Testis (tissue), 2 donors: ENCODE results near the gene CITED1.

ENCODE experiments used
- POLR2A ChIP-seq: fragments of 450-650 bp; IDR thresholded peaks from one replicate; pipeline ENCODE4 v1.6.1; 2017; ENCODE audit warnings: antibody characterized with exemption, mild to moderate bottlenecking, moderate library complexity
- TF ChIP-seq, protein P1 (sequence below), 3 experiments: fragments of 450-650 bp in 2 of 3; fragments of 200-600 bp in 1 of 3; sonication (generic) in 1 of 3; IDR thresholded peaks; one replicate each; pipeline ENCODE4 v1.5.1; 2016 to 2019; ENCODE audit warnings: antibody characterized with exemption in 3 of 3, mild to moderate bottlenecking in 2 of 3, moderate library complexity in 1 of 3

DNA sequence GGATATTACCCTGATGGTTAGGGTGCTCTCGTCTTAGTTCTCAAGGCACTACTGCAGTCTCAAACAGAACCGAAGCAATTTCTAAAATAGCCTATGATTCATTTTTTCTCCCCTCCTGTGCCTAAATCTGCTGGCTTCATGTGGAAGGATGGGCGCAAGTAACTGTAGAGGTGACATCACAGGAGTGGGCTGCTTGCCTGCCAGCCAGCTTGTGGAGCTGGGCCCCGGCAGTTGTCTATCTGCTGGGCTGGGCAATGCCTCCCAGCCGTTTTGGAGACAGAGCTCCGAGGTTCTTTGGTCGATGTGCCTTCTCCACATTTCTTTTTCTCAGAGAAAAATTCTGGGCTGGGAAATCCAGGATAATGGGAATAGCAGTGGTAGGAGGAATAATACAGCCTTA, 34.3 kb upstream of the CITED1 start:
- TF ChIP-seq, protein P1, sequence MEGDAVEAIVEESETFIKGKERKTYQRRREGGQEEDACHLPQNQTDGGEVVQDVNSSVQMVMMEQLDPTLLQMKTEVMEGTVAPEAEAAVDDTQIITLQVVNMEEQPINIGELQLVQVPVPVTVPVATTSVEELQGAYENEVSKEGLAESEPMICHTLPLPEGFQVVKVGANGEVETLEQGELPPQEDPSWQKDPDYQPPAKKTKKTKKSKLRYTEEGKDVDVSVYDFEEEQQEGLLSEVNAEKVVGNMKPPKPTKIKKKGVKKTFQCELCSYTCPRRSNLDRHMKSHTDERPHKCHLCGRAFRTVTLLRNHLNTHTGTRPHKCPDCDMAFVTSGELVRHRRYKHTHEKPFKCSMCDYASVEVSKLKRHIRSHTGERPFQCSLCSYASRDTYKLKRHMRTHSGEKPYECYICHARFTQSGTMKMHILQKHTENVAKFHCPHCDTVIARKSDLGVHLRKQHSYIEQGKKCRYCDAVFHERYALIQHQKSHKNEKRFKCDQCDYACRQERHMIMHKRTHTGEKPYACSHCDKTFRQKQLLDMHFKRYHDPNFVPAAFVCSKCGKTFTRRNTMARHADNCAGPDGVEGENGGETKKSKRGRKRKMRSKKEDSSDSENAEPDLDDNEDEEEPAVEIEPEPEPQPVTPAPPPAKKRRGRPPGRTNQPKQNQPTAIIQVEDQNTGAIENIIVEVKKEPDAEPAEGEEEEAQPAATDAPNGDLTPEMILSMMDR (IDR thresholded peaks at IDR 0.05) = no peak
- TF ChIP-seq POLR2A = no peak
